Glutamatergic neuron (in vitro differentiated cells): ENCODE results near the gene PRPF6. TPM values are rescaled to one million over a fixed set of nuclear protein-coding genes. Genes with fewer than 3 reads are reported as not detected.

ENCODE experiments used
- DNase-seq: peaks from one replicate; pipeline ENCODE4 v3.0.0; 2022
- H3K27ac Mint-ChIP-seq: one replicate; pipeline ENCODE4 v1.8.0; 2020; ENCODE audit warnings: mild to moderate bottlenecking, mixed read lengths, inconsistent platforms; ENCODE audit not compliant: unreplicated experiment
- H3K27me3 Mint-ChIP-seq: one replicate; pipeline ENCODE4 v1.8.0; 2020; ENCODE audit warnings: mild to moderate bottlenecking, moderate library complexity, mixed read lengths, inconsistent platforms; ENCODE audit not compliant: unreplicated experiment
- H3K36me3 Mint-ChIP-seq: one replicate; pipeline ENCODE4 v1.8.0; 2020; ENCODE audit warnings: mild to moderate bottlenecking, mixed read lengths, inconsistent platforms; ENCODE audit not compliant: unreplicated experiment
- H3K4me1 Mint-ChIP-seq: one replicate; pipeline ENCODE4 v1.8.0; 2020; ENCODE audit warnings: mild to moderate bottlenecking, low read depth, mixed read lengths, inconsistent platforms; ENCODE audit not compliant: unreplicated experiment
- H3K4me3 Mint-ChIP-seq: one replicate; pipeline ENCODE4 v1.8.0; 2020; ENCODE audit warnings: mild to moderate bottlenecking, mixed read lengths, inconsistent platforms; ENCODE audit not compliant: unreplicated experiment
- H3K9me3 Mint-ChIP-seq: one replicate; pipeline ENCODE4 v1.8.0; 2020; ENCODE audit warnings: mild to moderate bottlenecking, moderate library complexity, mixed read lengths, inconsistent platforms; ENCODE audit not compliant: unreplicated experiment
- total RNA-seq: library from RNA; stranded (reverse); fragmentation: NEBNext Ultra II Directional; extraction: Animal tissue kit (Norgen Biotek cat#: 25700); gene quantifications from one replicate; pipeline ENCODE4 v1.2.1, GENCODE V29; 2021; ENCODE audit not compliant: unreplicated experiment
- TF ChIP-seq, protein P1 (sequence below): fragments of 200-600 bp; sonication (generic); IDR thresholded peaks from one replicate; pipeline ENCODE4 v1.5.0; 2021; ENCODE audit not compliant: partially characterized antibody, unreplicated experiment

Gene PRPF6
- total RNA-seq, 1 donor from 2014 or later = 60.9 TPM

DNA sequence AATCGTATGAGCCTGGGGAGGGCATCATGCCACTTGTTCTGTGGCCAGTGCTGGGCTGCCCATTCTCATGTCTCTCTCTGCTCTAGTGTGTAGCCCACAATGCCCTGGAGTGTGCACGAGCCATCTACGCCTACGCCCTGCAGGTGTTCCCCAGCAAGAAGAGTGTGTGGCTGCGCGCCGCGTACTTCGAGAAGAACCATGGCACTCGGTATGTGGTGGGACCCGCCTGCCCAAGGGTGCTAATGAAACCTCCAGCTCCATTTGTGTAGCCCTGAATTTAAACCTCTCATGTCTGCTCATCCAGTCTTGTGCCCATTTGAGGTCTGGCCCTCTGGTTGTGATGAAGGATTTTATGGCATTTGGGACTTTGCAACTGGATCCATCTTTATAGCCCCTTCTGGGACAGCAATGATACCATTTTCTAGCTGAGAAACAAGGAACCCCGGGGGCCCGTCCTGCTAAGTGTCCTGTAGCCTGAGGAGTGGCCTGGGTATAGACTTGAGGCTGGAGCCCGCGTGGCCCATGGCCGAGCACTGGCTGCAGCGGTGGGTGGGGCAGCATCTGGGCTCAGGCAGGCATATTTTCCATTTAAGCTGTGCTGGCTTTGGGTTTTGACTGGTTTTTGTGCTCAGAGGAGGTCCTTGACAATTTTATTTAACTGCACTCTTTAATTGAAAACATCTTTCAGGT, 41.9 kb downstream of the PRPF6 start:
- TF ChIP-seq, protein P1, sequence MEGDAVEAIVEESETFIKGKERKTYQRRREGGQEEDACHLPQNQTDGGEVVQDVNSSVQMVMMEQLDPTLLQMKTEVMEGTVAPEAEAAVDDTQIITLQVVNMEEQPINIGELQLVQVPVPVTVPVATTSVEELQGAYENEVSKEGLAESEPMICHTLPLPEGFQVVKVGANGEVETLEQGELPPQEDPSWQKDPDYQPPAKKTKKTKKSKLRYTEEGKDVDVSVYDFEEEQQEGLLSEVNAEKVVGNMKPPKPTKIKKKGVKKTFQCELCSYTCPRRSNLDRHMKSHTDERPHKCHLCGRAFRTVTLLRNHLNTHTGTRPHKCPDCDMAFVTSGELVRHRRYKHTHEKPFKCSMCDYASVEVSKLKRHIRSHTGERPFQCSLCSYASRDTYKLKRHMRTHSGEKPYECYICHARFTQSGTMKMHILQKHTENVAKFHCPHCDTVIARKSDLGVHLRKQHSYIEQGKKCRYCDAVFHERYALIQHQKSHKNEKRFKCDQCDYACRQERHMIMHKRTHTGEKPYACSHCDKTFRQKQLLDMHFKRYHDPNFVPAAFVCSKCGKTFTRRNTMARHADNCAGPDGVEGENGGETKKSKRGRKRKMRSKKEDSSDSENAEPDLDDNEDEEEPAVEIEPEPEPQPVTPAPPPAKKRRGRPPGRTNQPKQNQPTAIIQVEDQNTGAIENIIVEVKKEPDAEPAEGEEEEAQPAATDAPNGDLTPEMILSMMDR = no peak
- Mint-ChIP-seq H3K27me3 (peaks cover 9% of the 10 kb centered on the region), H3K4me1 (no peaks in the 10 kb centered on the region), H3K9me3 (peaks cover 2% of the 10 kb centered on the region), H3K36me3 (peaks cover under 1% of the 10 kb centered on the region), H3K4me3 (no peak overlapping the region), H3K27ac (no peak overlapping the region)
- no peak for DNase-seq

DNA sequence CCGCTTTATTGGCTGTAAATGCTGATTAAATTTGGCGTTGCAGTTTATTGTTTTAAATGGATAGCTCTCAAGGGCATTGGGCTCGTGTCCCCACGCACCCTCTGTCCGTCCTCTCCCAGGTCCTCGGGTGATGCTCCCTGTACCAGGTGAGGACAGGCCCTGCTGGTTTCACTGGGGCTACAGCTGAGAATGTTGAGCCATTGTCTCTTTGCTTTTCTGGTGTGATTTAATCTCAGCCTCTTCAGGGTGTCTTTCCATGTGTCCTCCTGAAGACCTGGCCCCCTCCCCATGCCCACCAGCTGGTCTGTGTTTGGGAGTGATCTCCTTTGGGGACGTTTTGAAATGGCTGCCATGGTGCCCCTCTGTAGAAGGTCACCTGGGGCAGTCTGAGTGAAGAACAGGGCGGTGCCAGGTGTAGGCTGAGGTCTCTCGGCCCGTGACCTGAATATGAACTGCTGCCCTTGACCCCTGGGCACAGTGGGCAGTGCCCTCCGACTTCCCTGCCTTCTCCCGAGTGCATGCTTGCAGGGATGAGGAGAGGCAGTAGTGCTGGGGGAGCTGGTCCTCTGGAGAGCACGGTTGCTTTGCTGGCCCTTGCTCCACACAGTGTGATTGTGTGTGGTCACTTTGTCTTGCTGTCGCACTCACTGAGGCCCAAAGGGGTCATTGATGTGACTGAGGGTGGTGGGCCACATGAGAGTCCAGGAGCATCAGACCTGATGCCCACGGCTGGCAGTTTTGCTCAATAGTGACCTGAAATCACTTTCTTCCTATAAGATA, 42.6 kb downstream of the PRPF6 start:
- Mint-ChIP-seq H3K4me1 (no peaks in the 10 kb centered on the region), H3K27me3 (peaks cover 9% of the 10 kb centered on the region), H3K36me3 (no peaks in the 10 kb centered on the region), H3K27ac (no peak overlapping the region), H3K4me3 (no peak overlapping the region), H3K9me3 (peaks cover 2% of the 10 kb centered on the region)
- no peak for DNase-seq
- TF ChIP-seq, protein P1 = no peak

DNA sequence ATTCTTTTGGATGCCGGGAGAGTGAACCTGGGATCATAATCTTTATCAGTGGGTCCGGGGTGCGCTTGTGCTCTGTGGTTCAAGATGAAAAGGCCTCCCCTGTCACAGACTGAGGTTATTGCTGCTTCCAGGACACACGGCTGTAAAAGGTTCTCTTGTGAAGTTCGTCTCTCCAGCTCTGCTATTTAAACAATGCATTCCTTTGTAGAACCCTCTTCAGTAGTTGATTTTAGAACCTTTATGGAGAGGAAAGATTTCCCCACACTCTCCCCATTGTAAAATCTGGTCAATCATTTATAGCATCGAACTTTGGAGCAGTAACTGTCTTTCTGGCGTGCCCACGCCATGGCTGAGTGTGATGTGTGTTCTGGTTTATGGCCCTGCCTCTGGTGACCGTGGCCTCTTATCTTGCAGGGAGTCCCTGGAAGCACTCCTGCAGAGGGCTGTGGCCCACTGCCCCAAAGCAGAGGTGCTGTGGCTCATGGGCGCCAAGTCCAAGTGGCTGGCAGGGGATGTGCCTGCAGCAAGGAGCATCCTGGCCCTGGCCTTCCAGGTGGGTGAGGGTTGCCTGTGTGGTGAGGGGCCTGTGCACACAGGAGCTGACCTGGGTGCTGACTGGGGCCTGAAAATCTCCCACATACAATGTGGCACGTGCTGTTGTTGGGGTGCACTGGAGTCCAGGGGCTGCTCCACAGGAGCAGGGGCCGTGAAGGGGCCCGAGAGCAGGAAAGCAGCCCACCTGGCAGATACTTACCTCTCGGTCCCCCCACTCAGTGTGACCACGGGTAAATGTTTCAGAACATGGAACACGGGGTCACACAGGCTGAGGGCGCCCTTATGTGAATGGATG, 43.4 kb downstream of the PRPF6 start:
- peaks cover 9% of the 10 kb centered on the region for H3K27me3 Mint-ChIP-seq
- no peaks in the 10 kb centered on the region for H3K4me1 Mint-ChIP-seq
- no peaks in the 10 kb centered on the region for H3K36me3 Mint-ChIP-seq
- no peak overlapping the region for H3K4me3 Mint-ChIP-seq
- DNase-seq = no peak
- TF ChIP-seq, protein P1 = no peak
- peaks cover 2% of the 10 kb centered on the region for H3K9me3 Mint-ChIP-seq
- H3K27ac Mint-ChIP-seq = no peak overlapping the region

DNA sequence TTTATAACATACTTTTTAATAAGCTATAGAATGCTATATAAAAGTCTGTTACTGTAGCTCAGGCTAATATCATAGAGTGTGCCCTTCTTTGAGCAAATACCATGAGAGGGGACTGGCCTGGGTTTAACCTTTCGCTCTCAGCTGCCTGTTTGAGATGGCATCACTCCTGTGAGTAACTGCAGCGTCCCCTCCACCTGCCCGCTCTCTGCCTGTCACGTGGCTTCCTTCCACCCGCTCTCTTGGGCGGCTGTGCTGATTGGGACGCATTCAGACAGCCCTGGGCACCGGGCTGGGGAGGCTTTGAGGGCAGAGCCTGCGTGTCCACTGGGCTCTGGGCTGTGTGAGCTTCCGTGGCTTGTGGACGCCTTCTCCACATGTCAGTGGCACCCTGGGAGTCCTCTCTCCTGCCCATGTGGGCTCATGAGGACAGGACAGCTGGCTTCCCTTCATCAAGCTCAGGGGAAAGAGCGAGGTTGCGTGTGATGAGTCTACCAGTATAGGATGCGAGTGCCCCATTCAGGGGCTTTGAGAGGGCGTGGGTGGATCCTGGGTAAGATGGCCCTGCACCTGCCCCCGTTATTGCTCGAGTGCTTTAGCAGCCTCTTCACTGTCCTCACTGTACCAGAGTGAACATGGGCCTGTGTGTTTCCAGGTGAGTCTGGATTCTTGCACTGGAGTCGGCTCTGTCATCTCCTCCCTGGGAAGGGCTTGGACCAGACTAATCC, 44.3 kb downstream of the PRPF6 start:
- H3K27me3 Mint-ChIP-seq = peaks cover 6% of the 10 kb centered on the region
- DNase-seq = no peak
- H3K9me3 Mint-ChIP-seq = no peaks in the 10 kb centered on the region
- no peaks in the 10 kb centered on the region for H3K36me3 Mint-ChIP-seq
- no peaks in the 10 kb centered on the region for H3K4me1 Mint-ChIP-seq
- no peak overlapping the region for H3K27ac Mint-ChIP-seq
- H3K4me3 Mint-ChIP-seq = no peak overlapping the region
- TF ChIP-seq, protein P1 = no peak
